GM21737 (cell line): ENCODE results near the gene RCAN1.

ENCODE experiments used
- ATAC-seq: cut with Tn5 transposase; IDR thresholded peaks from one replicate; pipeline ENCODE4 v1.9.1; 2021; ENCODE audit warnings: mild to moderate bottlenecking, moderate library complexity; ENCODE audit not compliant: unreplicated experiment

The RCAN1 gene

DNA sequence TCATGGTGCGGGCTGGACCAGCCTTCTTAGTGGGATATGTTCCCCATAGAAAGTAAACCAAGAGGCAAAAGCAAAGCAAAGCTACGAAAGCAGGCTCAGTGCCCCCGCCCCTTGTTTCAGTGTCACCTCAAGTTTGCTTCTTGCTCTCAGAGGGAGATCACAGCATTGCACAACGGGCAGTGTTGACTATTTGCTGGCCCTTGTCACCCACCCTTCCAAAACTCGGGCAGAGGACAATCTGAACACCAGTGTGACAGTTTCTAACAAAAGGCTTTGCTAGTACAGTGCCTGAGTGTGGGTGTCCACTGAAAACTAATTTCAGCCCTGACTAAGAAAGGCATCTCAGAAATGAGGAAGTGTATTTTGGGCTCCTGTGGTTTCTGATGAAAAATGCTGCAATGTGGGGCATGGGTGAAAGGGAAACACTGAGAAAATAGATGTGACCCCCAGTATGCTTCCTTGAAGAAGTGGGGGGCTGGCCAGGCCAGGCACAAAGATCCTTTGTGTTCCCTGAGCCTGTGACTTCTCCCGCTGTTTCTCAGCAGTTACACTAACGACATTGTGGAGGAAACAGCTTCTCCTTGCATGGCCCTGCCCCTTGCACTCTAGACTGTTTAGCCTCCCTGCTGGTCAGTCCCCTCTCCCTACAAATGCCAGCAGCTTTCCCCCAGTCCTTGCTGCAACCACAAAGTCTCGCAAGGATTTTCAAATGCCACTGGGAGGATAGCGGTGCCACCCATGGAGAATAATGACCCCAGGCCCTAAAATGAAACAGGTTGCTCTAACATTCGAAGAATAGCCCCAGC lies 69.6 kb downstream of the RCAN1 start:
- ATAC-seq, result peak; percentile 73

DNA sequence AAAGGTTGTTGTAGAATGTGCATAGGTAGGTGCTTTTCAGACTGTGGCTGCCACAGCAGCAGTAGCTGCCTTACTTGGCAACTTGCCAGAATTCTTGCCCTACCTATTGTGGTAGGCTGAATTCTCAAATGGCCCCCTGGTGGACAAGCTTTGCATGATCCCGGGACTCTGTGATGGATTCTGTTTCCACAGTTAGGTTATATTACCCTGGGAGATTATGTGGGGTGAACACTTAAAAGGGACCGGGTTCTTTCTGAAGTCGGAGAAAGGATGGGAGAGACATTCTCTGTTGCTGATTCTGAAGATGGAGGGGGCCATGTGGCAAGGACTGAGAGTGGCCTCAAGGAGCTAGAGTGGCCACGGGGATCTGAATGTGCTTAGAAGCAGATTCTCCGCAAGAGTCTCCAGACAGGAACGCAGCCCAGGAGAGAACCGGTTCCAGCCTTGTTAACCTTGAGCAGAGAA lies 70.8 kb downstream of the RCAN1 start:
- ATAC-seq, result no peak

DNA sequence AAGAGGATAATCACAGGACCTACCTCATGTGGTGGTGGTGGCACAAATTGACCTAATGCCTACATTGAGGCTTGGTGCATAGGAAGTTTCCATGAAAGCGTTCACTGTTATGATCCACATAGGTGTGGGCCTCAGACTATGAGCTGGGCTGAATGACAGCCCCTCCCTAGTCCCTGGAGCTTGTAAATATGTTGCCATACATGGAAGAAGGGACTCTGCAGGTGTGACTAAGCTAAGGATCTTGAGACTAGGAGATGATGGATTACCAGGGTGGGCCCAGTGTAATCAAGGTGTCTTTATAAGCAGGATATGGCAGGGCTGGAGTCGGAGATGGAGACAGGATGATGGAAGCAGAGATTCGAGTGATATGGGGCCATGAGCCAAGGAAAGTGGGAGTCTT lies 71.9 kb downstream of the RCAN1 start:
- ATAC-seq, result no peak

DNA sequence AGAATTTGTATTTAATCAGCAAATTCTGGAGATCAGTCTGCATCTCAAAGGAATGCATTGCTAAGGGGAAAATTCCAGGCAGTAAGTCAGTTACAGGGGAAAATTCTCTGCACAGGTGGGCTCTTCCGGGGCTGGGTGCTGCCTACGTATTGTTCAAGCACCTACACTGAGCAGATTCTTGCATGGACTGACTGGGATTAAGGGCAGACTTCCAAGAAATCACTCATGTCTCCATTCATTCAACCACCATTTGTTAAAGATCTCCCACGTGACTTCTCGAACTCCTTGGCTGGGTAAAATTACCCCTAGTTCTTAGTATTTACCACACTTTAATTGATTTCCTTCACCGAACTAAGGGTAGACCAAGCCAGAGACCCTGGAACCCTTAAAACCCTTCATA lies 74.7 kb downstream of the RCAN1 start:
- ATAC-seq, result no peak

DNA sequence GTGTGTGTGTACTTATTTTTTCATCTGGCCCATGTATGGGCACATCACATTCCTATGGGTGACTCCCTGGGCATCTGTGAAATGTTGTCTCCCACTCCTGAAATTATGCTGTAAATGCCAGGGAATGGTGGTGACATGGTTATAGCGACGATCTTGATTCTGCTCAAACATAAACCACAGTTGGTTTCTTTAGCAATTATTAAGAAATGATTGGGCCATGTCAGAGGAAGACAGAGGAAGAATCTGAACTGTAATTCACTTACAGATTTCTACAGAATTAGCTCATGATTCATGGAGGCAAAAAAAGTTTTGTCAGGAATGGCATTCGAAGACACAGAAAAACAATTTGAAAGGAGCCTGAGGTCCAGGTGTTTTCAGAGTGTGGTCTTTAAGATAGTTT lies 77.1 kb downstream of the RCAN1 start:
- ATAC-seq, result no peak

DNA sequence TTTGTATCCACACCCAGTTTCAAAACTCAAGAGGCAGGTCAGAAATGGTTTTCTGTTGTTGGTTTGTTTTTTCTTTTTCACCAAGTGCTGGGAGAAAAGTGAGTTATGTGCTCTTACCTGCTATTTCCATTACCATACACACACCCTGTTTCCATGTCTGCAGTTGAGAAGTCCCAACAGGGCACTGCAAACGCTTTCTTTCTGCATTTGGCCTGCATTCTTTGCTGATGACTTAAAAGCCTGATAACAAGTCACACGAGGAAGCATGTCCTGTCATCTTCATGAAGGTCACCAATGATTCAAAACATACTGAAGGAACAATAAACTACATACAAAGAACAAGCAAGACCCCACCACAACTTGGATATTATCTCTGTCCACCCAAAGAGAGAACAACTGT lies 78.1 kb downstream of the RCAN1 start:
- ATAC-seq, result no peak

DNA sequence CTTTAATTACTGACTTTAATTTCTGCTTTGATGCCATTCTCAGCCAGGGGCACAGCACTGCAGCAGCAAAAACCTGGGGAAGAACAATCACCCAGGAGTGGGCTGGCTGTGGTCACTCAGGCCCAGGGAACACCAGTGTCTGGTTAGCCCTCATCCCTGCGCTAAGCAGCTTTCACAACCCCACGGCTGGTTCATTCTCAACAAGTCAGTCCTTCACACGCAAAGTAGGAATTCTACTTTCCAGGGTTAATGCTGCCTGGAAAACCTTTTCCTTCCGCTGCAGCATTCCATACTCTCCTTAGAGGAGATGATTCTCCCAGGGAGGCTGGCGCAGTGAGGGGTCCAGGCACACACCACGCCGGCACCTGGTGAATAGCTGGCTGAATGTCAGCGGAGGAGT lies 78.6 kb downstream of the RCAN1 start:
- no peak for ATAC-seq

DNA sequence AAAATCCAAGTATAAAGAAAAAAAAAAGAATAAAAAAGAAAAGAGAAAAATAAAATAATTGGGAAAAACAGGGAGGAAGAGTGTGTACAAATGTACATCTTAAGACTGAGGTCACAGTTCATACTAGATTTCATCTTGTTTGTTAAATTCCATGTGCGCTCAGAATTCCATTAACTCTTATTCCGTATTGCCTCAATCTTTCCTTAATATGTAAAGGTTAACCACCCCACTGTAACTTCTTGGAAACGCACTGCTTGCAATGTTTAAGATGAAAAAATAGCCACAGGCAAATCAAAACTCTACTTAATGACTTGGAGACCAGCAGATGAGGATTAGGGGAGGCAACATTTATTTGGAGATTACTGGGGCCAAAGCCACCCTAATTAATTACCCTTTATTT lies 79.0 kb downstream of the RCAN1 start:
- ATAC-seq, result no peak

DNA sequence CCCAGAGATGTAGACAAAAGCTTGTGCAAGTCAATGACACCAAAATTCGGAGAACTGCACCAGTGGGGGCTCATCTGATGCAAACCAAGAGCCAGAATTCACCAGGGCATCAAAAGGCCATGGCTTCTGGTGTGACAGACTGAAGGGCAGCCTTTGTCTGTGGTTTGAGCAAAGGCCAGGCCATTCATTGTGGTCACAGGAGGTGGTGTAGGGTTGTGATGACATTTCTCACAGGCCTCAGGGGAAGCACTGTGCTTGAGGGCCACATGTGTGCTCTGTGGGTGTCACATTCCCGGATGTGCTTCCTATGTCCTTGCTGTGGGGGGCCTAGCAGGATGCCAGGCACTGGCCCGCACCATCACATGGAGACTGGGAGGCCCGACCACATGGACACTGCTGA lies 80.4 kb downstream of the RCAN1 start:
- ATAC-seq, result no peak

DNA sequence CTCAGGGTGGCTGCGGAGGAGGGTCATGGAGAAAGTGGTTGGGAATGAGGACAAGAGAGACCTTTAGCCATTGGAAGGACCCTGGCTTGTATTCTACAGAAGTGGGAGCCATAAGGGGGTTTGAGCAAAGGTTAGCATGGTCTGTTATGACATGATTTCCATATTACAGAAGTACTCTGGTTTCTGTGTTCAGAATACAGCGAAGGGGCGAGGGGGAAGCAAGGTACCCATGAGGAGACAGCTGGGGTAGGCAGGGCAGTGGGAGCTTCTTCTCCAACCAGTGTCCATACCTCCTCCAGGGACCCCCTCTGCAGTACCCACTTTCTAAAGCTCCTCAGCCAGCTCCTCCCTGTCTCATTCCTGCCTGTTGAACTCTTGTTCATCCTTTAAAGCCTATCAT lies 81.0 kb downstream of the RCAN1 start:
- ATAC-seq, result no peak

DNA sequence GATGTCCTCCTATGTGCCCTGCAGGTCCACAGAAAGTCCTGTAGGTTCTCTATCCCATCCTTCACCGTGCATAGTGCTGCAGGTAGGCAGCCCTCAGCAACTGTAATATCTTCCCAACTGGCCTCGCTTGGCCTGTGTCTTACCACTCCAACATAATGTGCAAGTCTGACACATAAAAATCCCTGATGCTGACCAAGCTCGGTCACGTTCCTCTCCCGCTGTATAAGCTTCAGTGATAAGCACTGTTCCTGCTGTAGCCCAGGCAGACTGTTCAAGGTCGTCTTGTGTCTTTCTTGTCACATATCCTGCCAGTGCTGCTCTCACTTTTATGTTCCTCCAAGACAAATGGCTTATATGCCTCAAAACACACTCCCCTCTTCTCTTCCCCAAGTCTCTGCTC lies 83.5 kb downstream of the RCAN1 start:
- no peak for ATAC-seq

DNA sequence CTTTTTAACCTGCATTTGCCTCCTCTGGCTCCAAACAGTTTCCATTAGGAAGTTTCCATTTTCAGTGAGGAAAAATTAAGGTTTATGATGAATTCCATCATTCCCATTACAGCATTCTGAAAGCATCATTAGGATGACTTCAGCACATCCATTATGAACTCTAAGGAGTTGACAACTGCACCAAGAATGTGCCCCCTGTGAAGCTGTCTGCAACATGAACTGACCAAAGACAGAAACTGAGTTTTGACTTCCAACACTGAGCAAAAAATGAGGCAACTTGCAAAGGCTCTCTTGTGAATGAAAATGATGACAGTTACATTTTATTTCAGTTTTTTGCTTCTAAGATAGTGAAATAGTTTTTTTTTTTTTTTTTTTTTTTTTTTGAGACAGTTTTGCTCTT lies 84.7 kb downstream of the RCAN1 start:
- no peak for ATAC-seq

DNA sequence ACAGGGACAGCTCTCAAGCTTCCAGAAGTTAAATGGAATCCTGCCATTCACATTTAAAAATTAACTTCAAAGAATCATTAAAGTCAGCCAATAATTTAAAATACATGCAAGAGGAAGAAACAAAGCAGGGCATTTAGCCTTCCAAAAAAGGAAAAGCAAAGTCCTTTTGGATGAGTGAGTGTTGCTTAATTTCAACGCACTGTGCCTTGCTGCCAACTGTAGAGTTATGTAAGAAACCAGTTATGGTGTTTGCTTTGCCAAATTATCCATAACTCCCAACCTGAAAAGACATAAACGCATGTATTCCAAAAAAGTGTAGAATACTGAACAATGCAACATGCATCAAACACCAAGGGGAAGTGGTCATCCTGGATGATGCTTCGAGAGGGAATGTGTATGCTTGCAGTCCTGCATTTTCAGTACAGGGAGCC lies 86.8 kb downstream of the RCAN1 start:
- ATAC-seq, result no peak

DNA sequence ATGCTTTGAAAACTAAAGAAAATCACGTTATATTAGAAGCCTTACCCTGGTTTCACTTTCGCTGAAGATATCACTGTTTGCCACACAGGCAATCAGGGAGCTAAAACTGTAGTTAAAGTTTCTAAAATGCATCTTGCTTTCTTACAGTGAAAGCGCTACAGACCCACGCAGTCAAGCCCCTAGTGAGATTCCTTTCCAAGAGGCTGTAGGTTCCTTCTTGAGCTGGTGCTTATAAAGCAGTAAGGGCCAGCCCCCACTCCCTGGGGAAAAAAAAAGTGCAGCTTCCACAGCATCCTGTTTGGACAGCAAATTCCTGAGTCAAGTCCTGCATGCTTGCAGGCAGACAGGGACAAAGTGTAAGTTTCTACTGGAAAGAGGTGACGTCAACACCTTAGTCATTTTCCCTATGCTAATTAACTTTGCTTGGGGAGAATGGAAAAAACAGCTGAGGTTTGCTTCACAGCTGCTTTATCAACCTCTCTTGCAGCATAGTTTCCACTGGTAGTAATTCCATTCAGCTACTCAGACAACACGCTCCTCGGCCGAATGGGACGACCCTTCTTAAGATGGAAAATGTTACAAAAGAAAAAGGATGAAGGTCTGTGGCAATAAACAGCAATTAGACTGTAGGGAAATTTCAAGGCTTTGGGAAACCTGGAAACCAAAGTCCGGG lies 88.2 kb downstream of the RCAN1 start:
- no peak for ATAC-seq

DNA sequence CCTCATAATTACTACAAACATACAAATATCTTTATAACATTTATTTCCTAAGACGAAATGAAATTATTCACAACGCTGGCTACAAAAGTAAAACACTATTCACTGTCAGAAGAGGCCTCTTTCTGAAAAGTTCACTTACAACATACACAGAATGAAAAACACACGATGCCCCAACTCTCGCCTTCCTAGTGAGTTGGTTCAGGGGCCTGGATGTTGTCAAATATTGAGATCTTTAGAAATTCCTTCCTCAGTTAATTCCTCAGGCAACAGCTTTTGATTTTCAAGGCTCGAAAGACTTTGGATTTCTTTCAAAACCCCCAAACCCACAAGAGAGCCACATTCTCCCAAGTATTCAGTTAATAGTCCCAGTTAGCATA lies 88.7 kb downstream of the RCAN1 start:
- no peak for ATAC-seq

DNA sequence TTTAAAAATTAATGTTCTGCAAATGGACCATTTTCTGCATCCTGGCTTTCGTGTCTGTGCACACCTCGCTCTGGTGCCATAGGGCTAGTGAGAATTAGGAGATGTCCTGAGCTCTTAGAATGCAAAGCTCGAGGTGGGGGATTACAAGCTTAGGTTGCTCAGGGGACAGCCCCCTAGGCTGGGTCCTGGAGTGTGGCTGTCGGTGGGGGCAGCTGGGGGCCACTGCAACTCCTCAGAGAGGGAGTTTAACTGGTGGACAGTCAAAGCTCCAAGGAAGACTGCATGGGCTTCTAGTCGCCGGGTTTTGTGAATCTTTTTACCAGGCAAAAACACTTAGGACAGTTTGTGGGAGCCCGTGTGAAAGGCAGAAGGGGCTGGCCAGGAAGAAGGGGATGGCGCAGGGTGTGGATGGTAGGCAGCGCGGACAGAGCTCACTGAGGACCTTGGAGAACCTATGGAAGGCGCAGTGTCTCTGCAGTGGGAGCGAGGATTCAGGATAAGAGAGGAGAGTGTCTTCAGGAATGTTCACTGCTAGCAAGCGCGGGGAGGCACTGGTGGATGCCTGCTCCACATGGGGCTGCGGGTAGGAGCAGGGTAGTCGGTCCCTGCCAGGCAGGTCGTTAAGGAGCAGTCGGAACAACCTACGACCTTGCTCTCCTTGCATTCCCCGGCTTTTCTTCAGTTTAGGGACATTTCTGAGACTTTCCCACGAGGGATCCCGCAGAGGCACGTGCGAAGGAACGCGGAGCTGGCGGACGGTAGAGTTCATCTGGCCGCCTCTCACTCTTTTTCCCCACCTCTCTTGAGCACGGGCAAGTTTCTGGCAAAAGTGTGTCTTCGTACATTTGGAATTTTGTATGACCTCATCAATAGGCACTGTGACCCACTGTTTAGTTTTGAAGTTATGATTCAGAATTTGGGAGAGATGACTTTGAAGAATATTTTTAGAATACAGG lies 90.0 kb downstream of the RCAN1 start:
- ATAC-seq, result no peak

DNA sequence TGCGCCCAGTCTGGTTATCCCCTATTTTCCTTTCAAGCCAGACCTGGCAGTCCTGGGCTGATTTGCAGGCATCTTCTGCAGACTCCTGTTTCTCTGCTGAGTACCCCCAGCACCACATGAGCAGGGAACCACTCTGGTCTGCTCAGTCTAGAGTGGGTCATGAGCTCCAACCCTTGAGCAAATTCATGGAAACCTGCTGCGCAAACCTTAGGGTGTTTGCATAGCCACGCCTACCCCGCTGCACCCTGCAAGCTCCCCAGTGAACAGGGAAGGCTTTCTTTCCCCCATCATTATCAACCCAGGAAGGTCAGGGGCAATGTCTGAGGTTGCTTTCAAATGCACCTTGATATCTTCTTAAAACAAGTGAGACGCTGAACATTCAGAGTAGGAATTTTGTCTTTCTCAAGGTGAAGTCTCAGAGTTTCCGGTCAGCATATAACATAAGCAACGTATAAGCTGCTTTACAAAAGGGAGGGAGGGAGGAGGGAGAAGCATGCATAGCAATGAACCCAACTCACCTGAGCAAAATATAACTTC lies 91.8 kb downstream of the RCAN1 start:
- no peak for ATAC-seq

DNA sequence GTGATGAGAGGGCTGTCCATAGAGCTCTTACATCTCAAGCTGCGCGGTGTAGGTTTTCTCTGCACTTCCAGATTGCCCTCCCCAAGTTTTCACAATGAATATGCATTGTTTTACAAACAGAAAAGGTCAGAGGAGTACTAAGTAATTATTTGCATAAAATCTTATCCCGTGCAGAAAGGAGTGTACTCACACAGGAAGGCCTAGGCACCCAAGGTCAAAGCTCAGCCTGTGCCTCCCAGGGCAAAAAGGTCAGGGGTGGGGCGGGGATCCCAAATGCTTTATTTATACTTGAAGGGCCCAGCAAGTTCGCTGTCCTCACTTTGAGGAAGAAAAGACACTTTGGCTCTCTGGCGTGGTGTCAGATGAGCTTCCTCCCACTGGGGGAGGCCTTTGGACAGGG lies 92.6 kb downstream of the RCAN1 start:
- ATAC-seq, result no peak

DNA sequence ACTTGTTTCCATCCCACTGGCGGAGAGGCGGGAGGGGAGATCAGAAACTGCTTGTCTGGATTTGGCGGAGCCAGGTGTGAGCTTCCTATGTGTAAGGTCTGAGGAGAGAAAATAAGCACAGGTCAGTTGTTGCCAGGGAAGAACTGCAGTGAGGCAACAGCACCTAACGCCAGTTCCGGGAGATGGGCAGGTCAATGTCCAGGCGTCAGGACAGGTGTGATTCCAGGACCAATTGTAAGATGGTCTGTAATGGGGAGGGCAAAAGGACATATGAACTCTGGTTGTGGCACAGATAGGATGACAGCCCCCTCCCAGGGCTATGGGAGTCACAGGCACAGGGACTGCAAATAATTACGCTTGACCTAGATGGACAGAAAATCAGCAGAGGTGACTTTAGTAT lies 93.4 kb downstream of the RCAN1 start:
- no peak for ATAC-seq

DNA sequence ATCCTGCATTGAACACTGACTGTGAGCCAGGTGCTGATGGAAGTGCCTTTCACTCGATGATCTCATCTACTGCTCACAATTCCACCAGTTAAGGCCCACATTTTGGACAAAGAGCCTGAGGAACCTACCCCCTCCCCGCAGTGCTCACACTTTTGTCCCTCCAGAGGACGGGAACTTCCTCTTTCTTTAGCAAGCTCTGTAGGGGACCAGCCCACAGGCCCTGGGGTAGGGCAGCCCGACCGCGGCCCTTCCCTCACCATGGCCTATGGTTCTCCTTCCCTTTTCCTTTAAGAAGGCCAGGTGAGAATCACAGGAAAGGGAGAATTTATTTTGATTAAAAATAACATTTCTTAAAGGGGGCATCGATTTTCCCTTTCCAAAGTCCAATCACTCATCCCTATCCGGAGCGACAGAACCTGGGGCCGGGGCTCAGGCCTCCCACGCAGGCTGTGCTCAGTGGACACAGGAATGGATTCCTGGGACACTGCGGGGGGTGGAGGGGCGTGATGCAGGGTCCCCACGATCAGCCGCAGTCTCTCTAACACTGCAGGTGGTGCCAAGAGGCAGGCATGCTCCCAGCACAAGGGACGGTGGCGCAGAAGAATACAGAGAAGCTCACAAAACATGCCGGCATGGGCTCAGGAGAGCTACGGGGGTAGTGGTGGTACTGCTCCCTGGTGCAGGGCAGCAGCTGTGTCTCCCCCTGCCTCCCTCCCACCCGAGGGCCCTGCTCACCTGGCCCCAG lies 94.0 kb downstream of the RCAN1 start:
- ATAC-seq, result no peak
